ENCODE measurements around the gene ZFP91.

The ZFP91 gene

GRCh38 chr11:58632510-58632909, 53.6 kb downstream of the ZFP91 start:
- DNase-seq: no peak

- no peak for DNase-seq
Measured at GRCh38 chr11:58636587-58636986, 57.7 kb downstream of the ZFP91 start.

GRCh38 chr11:58637371-58637770, 58.5 kb downstream of the ZFP91 start:
- no peak for DNase-seq

GRCh38 chr11:58639103-58639502, 60.2 kb downstream of the ZFP91 start:
- no peak for DNase-seq

- DNase-seq: no peak
Measured at GRCh38 chr11:58639669-58640068, 60.8 kb downstream of the ZFP91 start.

GRCh38 chr11:58640386-58641023, 61.6 kb downstream of the ZFP91 start:
- DNase-seq: no peak

GRCh38 chr11:58641341-58641740, 62.5 kb downstream of the ZFP91 start:
- no peak for DNase-seq

- no peak for DNase-seq
Measured at GRCh38 chr11:58641803-58642581, 63.1 kb downstream of the ZFP91 start.

GRCh38 chr11:58645854-58646253, 67.0 kb downstream of the ZFP91 start:
- no peak for DNase-seq

GRCh38 chr11:58647141-58647699, 68.4 kb downstream of the ZFP91 start:
- DNase-seq: no peak

GRCh38 chr11:58647866-58648265, 69.0 kb downstream of the ZFP91 start:
- no peak for DNase-seq

GRCh38 chr11:58649623-58650022, 70.8 kb downstream of the ZFP91 start:
- no peak for DNase-seq

- DNase-seq: no peak
Measured at GRCh38 chr11:58650496-58650895, 71.6 kb downstream of the ZFP91 start.

- DNase-seq: no peak
Measured at GRCh38 chr11:58652726-58653280, 73.9 kb downstream of the ZFP91 start.

GRCh38 chr11:58654079-58654907, 75.4 kb downstream of the ZFP91 start:
- peak; percentile 71 for DNase-seq

GRCh38 chr11:58654908-58655296, 76.0 kb downstream of the ZFP91 start:
- DNase-seq: no peak

- DNase-seq: no peak
Measured at GRCh38 chr11:58656348-58656747, 77.5 kb downstream of the ZFP91 start.

GRCh38 chr11:58658623-58659022, 79.8 kb downstream of the ZFP91 start:
- no peak for DNase-seq

GRCh38 chr11:58659404-58659803, 80.5 kb downstream of the ZFP91 start:
- no peak for DNase-seq

- DNase-seq: no peak
Measured at GRCh38 chr11:58659910-58660570, 81.2 kb downstream of the ZFP91 start.

All from EL (cell line).